NB4 (cell line): Measurements from ENCODE around the gene MRPL39.

Experiments
- DNase-seq: peaks from one replicate; pipeline ENCODE4 v3.0.0; 2010; ENCODE audit warnings: low read depth
- H3K4me3 ChIP-seq: one replicate; pipeline ENCODE4 v1.5.1; 2011; ENCODE audit warnings: mild to moderate bottlenecking, low read depth, low read length, moderate library complexity
- CTCF ChIP-seq: IDR thresholded peaks from one replicate; pipeline ENCODE4 v1.5.1; 2012; ENCODE audit warnings: low read depth, low read length
- MYC ChIP-seq: IDR thresholded peaks from 2 replicates; pipeline ENCODE4 v1.6.1; 2011; ENCODE audit warnings: low read depth, low read length
- POLR2A ChIP-seq: IDR thresholded peaks from 2 replicates; pipeline ENCODE4 v1.6.1; 2011; ENCODE audit warnings: mild to moderate bottlenecking; ENCODE audit not compliant: insufficient read length; ENCODE audit errors: extremely low read depth
- TF ChIP-seq, protein P1 (sequence below): IDR thresholded peaks from 2 replicates; pipeline ENCODE4 v1.6.1; 2011; ENCODE audit warnings: low read depth, low read length

Gene MRPL39

DNA sequence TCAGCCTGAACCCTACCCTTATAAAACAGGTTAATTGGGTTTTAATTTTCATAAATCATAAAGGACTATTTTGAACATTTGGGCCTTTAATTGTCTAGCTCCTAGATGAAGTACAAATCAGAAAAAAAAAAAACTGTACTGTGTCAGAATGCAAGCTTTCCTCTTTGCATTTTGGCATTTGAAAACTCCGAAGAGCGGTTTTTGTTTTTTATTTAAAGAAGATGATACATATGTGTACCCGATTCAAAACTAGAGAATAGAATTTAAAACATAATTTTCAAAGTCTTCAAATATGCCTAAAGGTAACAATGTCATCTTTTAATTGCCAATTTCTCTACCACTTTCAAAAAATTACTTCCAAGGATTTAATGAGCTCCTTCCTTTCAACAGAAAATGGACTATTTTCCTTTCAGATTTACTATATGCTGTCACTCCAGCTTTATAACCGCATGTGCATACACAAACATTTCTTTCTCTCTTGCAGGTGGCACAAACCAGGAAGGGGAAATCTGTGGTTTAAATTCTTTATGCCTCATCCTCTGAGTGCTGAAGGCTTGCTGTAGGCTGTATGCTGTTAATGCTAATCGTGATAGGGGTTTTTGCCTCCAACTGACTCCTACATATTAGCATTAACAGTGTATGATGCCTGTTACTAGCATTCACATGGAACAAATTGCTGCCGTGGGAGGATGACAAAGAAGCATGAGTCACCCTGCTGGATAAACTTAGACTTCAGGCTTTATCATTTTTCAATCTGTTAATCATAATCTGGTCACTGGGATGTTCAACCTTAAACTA, 33.7 kb downstream of the MRPL39 start:
- no peak overlapping the region for H3K4me3 ChIP-seq
- DNase-seq: peak; percentile 61
- TF ChIP-seq, protein P1, sequence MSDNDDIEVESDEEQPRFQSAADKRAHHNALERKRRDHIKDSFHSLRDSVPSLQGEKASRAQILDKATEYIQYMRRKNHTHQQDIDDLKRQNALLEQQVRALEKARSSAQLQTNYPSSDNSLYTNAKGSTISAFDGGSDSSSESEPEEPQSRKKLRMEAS: no peak
- TF ChIP-seq CTCF (no peak), POLR2A (no peak), MYC (no peak)

DNA sequence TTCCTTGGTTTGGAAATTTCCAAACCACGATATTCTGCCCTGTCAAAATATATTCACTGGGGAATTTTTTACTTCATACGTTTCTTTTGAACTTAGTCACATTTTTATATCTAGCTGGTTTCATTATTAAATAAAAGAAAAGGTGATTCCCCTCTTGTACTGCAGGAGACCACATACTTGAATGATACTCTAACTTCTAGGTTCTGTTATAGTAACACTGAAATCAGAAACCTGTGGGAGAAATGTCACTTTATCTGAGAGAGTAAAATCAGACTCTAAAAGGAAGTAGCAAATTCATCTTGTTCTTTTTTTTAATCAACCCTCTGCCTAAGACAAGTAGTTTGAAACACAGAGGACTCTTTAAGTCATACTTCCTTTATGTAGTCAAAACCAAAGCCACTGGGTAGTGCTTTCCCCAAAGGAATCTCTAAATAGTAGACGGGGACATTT, 34.4 kb downstream of the MRPL39 start:
- no peak for DNase-seq
- no peak overlapping the region for H3K4me3 ChIP-seq

DNA sequence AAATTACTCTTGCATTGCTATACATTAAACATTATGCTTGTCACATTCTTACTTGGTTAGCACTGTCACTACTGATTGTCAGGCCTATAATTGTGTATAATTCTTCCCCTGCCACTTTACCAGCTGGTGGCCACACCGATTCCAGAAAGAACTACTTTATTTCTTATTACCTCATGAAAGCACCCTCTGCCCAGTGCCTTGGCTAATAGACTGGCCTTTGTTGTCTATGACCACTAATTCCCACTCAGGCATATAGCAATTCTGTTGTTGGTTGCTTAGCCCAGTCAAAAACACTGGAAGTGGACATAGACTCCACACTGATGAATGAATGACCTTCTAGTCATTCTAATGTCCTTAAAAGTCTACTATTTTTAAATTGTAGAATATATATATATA, 35.6 kb downstream of the MRPL39 start:
- no peak overlapping the region for H3K4me3 ChIP-seq
- DNase-seq: no peak
- TF ChIP-seq MYC (no peak), POLR2A (no peak)
- TF ChIP-seq, protein P1: no peak

More for the DNA sequence above, 34.4 kb downstream of the MRPL39 start:
- TF ChIP-seq MYC: no peak
- TF ChIP-seq, protein P1: no peak
- TF ChIP-seq POLR2A: no peak
- no peak for TF ChIP-seq CTCF

DNA sequence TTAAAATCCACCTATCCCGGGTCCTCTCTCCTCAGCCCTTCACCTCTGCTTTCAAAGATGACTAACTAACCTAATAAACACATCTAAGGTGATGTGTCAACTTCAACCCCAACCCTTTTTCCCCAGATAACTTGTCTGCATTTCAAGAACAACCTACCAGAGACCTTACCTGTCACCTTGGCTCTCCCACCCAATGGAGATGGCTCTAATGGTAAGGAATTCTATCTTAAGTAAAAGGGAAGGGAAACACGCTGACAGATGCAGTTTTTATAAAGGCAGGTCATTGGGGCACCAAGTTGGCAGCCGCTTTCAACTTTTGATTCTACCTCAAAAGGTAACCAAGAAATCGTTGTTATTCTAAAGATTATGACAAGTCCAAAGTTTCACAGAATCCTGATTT, 37.6 kb downstream of the MRPL39 start:
- no peak for DNase-seq
- no peak overlapping the region for H3K4me3 ChIP-seq
- TF ChIP-seq CTCF: no peak
- TF ChIP-seq MYC: no peak
- TF ChIP-seq POLR2A: no peak
- TF ChIP-seq, protein P1: no peak

- no peak overlapping the region for H3K4me3 ChIP-seq
- TF ChIP-seq POLR2A: no peak
- TF ChIP-seq CTCF: no peak
- TF ChIP-seq MYC: no peak
- TF ChIP-seq, protein P1: no peak
- no peak for DNase-seq
These were observed 38.2 kb downstream of the MRPL39 start for GRCh38 chr21:25569084-25569483.

DNA sequence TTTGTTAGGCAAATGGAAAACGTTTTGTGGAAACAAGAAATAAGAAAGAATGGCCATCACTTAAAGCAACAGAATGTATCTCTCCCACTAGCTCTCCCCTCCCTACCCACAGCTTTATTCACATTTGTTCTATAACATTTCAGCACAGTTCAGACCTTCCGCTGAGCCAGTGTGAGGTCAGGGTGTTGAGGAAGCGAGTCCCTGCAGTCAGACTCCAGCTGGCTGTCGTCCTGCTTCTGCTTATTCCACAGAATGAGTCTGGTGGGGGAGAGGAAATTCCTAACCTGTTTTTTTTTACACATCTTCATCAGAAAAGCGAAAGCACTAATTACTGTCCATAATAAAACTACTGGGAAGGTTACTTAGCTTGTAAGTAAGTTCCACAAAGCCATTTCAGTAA, 39.0 kb downstream of the MRPL39 start:
- TF ChIP-seq POLR2A (no peak), MYC (no peak), CTCF (no peak)
- TF ChIP-seq, protein P1: no peak

More for the DNA sequence above, 39.0 kb downstream of the MRPL39 start:
- no peak overlapping the region for H3K4me3 ChIP-seq
- DNase-seq: peak; percentile 2
